IMR-90 (cell line): ENCODE data around the gene B4GALT1.

Experiments
- CEBPB ChIP-seq: IDR thresholded peaks from 2 replicates; pipeline ENCODE4 v1.6.1; 2012; ENCODE audit warnings: low read depth, low read length, improper control_type of control experiment
- CTCF ChIP-seq: conservative IDR thresholded peaks from 2 replicates; pipeline ENCODE4 v1.5.1; 2012; ENCODE audit warnings: mild to moderate bottlenecking, low read depth, low read length, improper control_type of control experiment
- FOS ChIP-seq: fragments of 150-350 bp; IDR thresholded peaks from 2 replicates; pipeline ENCODE4 v1.6.1; 2016; ENCODE audit warnings: low read depth, low read length
- MAFK ChIP-seq: IDR thresholded peaks from 2 replicates; pipeline ENCODE4 v1.6.1; 2012; ENCODE audit warnings: low read depth, low read length, improper control_type of control experiment
- MXI1 ChIP-seq: IDR thresholded peaks from 2 replicates; pipeline ENCODE4 v1.6.1; 2012; ENCODE audit warnings: low read depth, mild to moderate bottlenecking, low read length, moderate library complexity, borderline replicate concordance
- POLR2A ChIP-seq: IDR thresholded peaks from 2 replicates; pipeline ENCODE4 v1.6.1; 2012; ENCODE audit warnings: mild to moderate bottlenecking, low read depth, low read length
- RAD21 ChIP-seq: IDR thresholded peaks from 2 replicates; pipeline ENCODE4 v1.6.1; 2012; ENCODE audit warnings: low read length, improper control_type of control experiment
- RCOR1 ChIP-seq: IDR thresholded peaks from 2 replicates; pipeline ENCODE4 v1.6.1; 2012; ENCODE audit warnings: mild to moderate bottlenecking, low read length, improper control_type of control experiment; ENCODE audit not compliant: insufficient replicate concordance
- RFX5 ChIP-seq: IDR thresholded peaks from 2 replicates; pipeline ENCODE4 v1.8.0; 2012; ENCODE audit warnings: low read depth, mild to moderate bottlenecking, low read length, moderate library complexity
- SMC3 ChIP-seq: fragments of 150-350 bp; IDR thresholded peaks from 2 replicates; pipeline ENCODE4 v1.6.1; 2016; ENCODE audit warnings: low read depth, mild to moderate bottlenecking, antibody characterized with exemption, low read length, moderate library complexity
- TF ChIP-seq, protein P1 (sequence below): fragments of 150-350 bp; IDR thresholded peaks from 2 replicates; pipeline ENCODE4 v1.6.1; 2017; ENCODE audit warnings: mild to moderate bottlenecking, antibody characterized with exemption, low read length, low read depth

GRCh38 chr9:33103501-33104281 is 63.4 kb downstream of the B4GALT1 start:
- no peak for TF ChIP-seq POLR2A
- no peak for TF ChIP-seq CTCF
- TF ChIP-seq SMC3, result no peak
- TF ChIP-seq CEBPB, result no peak
- TF ChIP-seq, protein P1, sequence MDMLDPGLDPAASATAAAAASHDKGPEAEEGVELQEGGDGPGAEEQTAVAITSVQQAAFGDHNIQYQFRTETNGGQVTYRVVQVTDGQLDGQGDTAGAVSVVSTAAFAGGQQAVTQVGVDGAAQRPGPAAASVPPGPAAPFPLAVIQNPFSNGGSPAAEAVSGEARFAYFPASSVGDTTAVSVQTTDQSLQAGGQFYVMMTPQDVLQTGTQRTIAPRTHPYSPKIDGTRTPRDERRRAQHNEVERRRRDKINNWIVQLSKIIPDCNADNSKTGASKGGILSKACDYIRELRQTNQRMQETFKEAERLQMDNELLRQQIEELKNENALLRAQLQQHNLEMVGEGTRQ, result no peak
- no peak for TF ChIP-seq FOS
- no peak for TF ChIP-seq RFX5
- TF ChIP-seq RCOR1, result no peak
- no peak for TF ChIP-seq RAD21
- TF ChIP-seq MAFK, result no peak
- TF ChIP-seq MXI1, result no peak
